ENCODE data around the gene MAD1L1. TPM values are rescaled to one million over a fixed set of nuclear protein-coding genes. Genes with fewer than 3 reads are reported as not detected.

Gene MAD1L1
- total and polyA plus RNA-seq, 2 of the 8 experiments (the other 6 are each of a cell fraction or from before 2014, with no cell fraction given): 40.4 to 44.6 TPM

GRCh38 chr7:1898628-1899185, 334.0 kb downstream of the MAD1L1 start:
- H3K56ac ChIP-seq (replicated peaks; ENCODE audit: insufficient read length, low read depth, low read length): no peak overlapping the region
- no peaks in the 10 kb centered on the region; the same call in 1 of the 2 replicates for H3K79me1 ChIP-seq (ENCODE audit: low read depth, low read length)
- H3K79me2 ChIP-seq (ENCODE audit: control insufficient read depth in 1 of 2, insufficient read depth in 2 of 2, low read length in 2 of 2): no peaks in the 10 kb centered on the region
- no peak overlapping the region for H3K9ac ChIP-seq (replicated peaks in 1 of 4; ENCODE audit: extremely low read depth in 1 of 4, low read depth in 3 of 4, low read length in 3 of 4)
- no peak overlapping the region for H2AFZ ChIP-seq (ENCODE audit: low read length)
- H3K23ac ChIP-seq (ENCODE audit: insufficient read length): no peak overlapping the region
- H3K4me2 ChIP-seq (ENCODE audit: insufficient read depth in 1 of 2, low read depth in 2 of 2, low read length in 2 of 2): no peak overlapping the region
- H3K4me1 ChIP-seq (replicated peaks in 1 of 4; ENCODE audit: control insufficient read depth in 3 of 4, insufficient read depth in 4 of 4, low read length in 3 of 4): 0 out of 7 replicates have a peak, but pooled peaks cover 0 to 2% (median 0%) of the 10 kb centered on the region in 4 experiments
- no peak overlapping the region for H3K27ac ChIP-seq (ENCODE audit: low read depth, low read length)
- no peak overlapping the region for H3K18ac ChIP-seq (ENCODE audit: extremely low read depth, low read length)
- H3K27me3 ChIP-seq (replicated peaks in 1 of 4; ENCODE audit: control insufficient read depth in 3 of 4, extremely low read depth in 1 of 4, insufficient read depth in 3 of 4, low read length in 3 of 4): no peaks in the 10 kb centered on the region
- ChIA-PET CTCF (ENCODE audit: partially characterized antibody) (interaction anchor here (0.8 to 2.7 kb wide), 2 partner anchors 16 to 235 kb away, joined by 4 to 10 read pairs; no protein-coding TSS in a partner anchor), POLR2A (ENCODE audit: partially characterized antibody) (no interaction called here)
- H4K20me1 ChIP-seq (replicated peaks in 1 of 2; ENCODE audit: control insufficient read depth in 1 of 2, insufficient read depth in 2 of 2, low read length in 2 of 2): peaks cover 0 to 3% of the 10 kb centered on the region in 2 experiments
- H3K36me3 ChIP-seq (ENCODE audit: control insufficient read depth in 2 of 4, insufficient read depth in 4 of 4, low read length in 3 of 4): no peaks in the 10 kb centered on the region
- H2BK12ac ChIP-seq (ENCODE audit: low read depth, low read length): no peak overlapping the region
- no peaks in the 10 kb centered on the region for H3K23me2 ChIP-seq (ENCODE audit: low read depth, low read length)
- 96% methylated on average over 22 of the region's 24 CpGs; no CpG with 5 or more reads in 1 of the 2 experiments for WGBS, 2 experiments (ENCODE audit: extremely low coverage in 1 of 2, insufficient coverage in 1 of 2, insufficient read length in 1 of 2, insufficient replicate concordance in 2 of 2, low coverage in 1 of 2, low lambda C conversion rate in 2 of 2, missing lambda C conversion rate in 1 of 2)
- H2BK20ac ChIP-seq (ENCODE audit: low read length): no peak overlapping the region
- H4K91ac ChIP-seq (replicated peaks; ENCODE audit: insufficient read length, low read length): no peak overlapping the region
- no peak overlapping the region for H2AK5ac ChIP-seq (ENCODE audit: low read depth, low read length)
- no peak for FAIRE-seq
- H2BK15ac ChIP-seq (ENCODE audit: low read length): no peak overlapping the region
- H2BK120ac ChIP-seq (replicated peaks; ENCODE audit: low read depth, low read length): no peak overlapping the region
- no peaks in the 10 kb centered on the region for H3K9me3 ChIP-seq (ENCODE audit: insufficient read depth in 2 of 2, low read depth in 1 of 2, low read length in 1 of 2)
- H4K8ac ChIP-seq (ENCODE audit: extremely low read depth, insufficient read depth, low read length): peak overlapping the region; percentile 51; the same call in 1 of the 2 replicates
- no peak overlapping the region for H3K14ac ChIP-seq (ENCODE audit: insufficient read length)
- DNase-seq (ENCODE audit: low read depth in 1 of 2, low spot score in 2 of 2): no peak
- no peak overlapping the region; the same call in 1 of the 2 replicates for H2BK5ac ChIP-seq (ENCODE audit: low read depth, low read length)
- no peak overlapping the region for H3K4ac ChIP-seq (replicated peaks; ENCODE audit: insufficient read length, low read depth, low read length)
- H3K4me3 ChIP-seq (ENCODE audit: extremely low read depth in 1 of 4, insufficient read depth in 2 of 4, low read depth in 3 of 4, low read length in 4 of 4): no peak overlapping the region
- TF ChIP-seq POLR2A (IDR thresholded peaks at IDR 0.05; ENCODE audit: control extremely low read depth in 1 of 2, low read depth in 2 of 2, low read length in 2 of 2) (no peak), EZH2 (IDR thresholded peaks at IDR 0.05; ENCODE audit: low read depth, low read length, severe bottlenecking) (no peak), TCF12 (IDR thresholded peaks at IDR 0.05; ENCODE audit: low read depth, low read length) (no peak), KDM4A (IDR thresholded peaks at IDR 0.05; ENCODE audit: low read depth, low read length, severe bottlenecking) (no peak), TAF1 (IDR thresholded peaks at IDR 0.05; ENCODE audit: low read depth, low read length) (no peak), NRF1 (IDR thresholded peaks at IDR 0.05; ENCODE audit: low read depth, low read length) (no peak), KDM1A (IDR thresholded peaks at IDR 0.05; ENCODE audit: borderline replicate concordance, low read length) (no peak), RXRA (IDR thresholded peaks at IDR 0.05; ENCODE audit: insufficient read depth, low read depth, low read length) (no peak)
- H4K5ac ChIP-seq (ENCODE audit: insufficient read length, low read depth, low read length): no peak overlapping the region
